ENCODE measurements around the gene TMPRSS6. TPM values are rescaled to one million over a fixed set of nuclear protein-coding genes. Genes with fewer than 3 reads are reported as not detected.
"Not testable (repeated sequence)": the region's sequence is repeated elsewhere in the genome, so short reads cannot be mapped to it uniquely, and the experiment has no call there.

The TMPRSS6 gene
- total and polyA plus RNA-seq, 9 donors = 0.04 to 2.4 (median 0.33) TPM; not detected in 6

GRCh38 chr22:37072673-37073072, 36.8 kb downstream of the TMPRSS6 start:
- Histone ChIP-seq H3K27ac (no peak overlapping the region), H3K36me3 (no peaks in the 10 kb centered on the region), H3K9me3 (no peaks in the 10 kb centered on the region), H3K4me3 (no peak overlapping the region), H3K27me3 (no peaks in the 10 kb centered on the region), H3K4me1 (ENCODE audit: insufficient read depth) (no peaks in the 10 kb centered on the region)
- DNase-seq = no peak
- intact Hi-C loops (cut with DNase I) = no loop called here
- 88 to 95% (median 94%) methylated on average over 8 of the region's 8 CpGs for WGBS, 3 donors
- TF ChIP-seq EP300 (IDR thresholded peaks at IDR 0.05) (no peak), CTCF (IDR thresholded peaks at IDR 0.05) (no peak), POLR2A (IDR thresholded peaks at IDR 0.05) (no peak)

- H3K9me3 ChIP-seq; intact Hi-C loops (cut with DNase I); H3K4me1 ChIP-seq (ENCODE audit: insufficient read depth); H3K27me3 ChIP-seq; H3K27ac ChIP-seq; DNase-seq; H3K36me3 ChIP-seq; H3K4me3 ChIP-seq: not testable (repeated sequence)
- WGBS, 3 donors = 89 to 96% (median 95%) methylated on average over 5 of the region's 5 CpGs
Measured at GRCh38 chr22:37071850-37072592, 37.5 kb downstream of the TMPRSS6 start.

GRCh38 chr22:37070744-37071143, 38.8 kb downstream of the TMPRSS6 start:
- Histone ChIP-seq H3K36me3 (no peaks in the 10 kb centered on the region), H3K9me3 (no peaks in the 10 kb centered on the region), H3K27ac (no peak overlapping the region), H3K4me3 (no peak overlapping the region), H3K27me3 (no peaks in the 10 kb centered on the region), H3K4me1 (ENCODE audit: insufficient read depth) (no peaks in the 10 kb centered on the region)
- intact Hi-C loops (cut with DNase I) = no loop called here
- no peak for TF ChIP-seq EP300 (IDR thresholded peaks at IDR 0.05)
- no peak for TF ChIP-seq CTCF (IDR thresholded peaks at IDR 0.05)
- TF ChIP-seq POLR2A (IDR thresholded peaks at IDR 0.05) = no peak
- 31 to 36% (median 36%) methylated on average over 9 of the region's 9 CpGs for WGBS, 3 donors
- no peak for DNase-seq

- Histone ChIP-seq H3K36me3 (no peaks in the 10 kb centered on the region), H3K4me3 (no peak overlapping the region), H3K27ac (no peak overlapping the region), H3K9me3 (no peaks in the 10 kb centered on the region), H3K4me1 (ENCODE audit: insufficient read depth) (no peaks in the 10 kb centered on the region), H3K27me3 (no peaks in the 10 kb centered on the region)
- 36 to 52% (median 43%) methylated on average over 8 of the region's 8 CpGs for WGBS, 3 donors
- DNase-seq = no peak
- intact Hi-C loops (cut with DNase I) = no loop called here
- TF ChIP-seq EP300 (IDR thresholded peaks at IDR 0.05) (no peak), POLR2A (IDR thresholded peaks at IDR 0.05) (no peak), CTCF (IDR thresholded peaks at IDR 0.05) (no peak)
Measured at GRCh38 chr22:37070334-37070733, 39.2 kb downstream of the TMPRSS6 start.

GRCh38 chr22:37069719-37070118, 39.8 kb downstream of the TMPRSS6 start:
- WGBS, 3 donors = 59 to 63% (median 60%) methylated on average over 9 of the region's 9 CpGs
- intact Hi-C loops (cut with DNase I) = no loop called here
- H3K27me3 ChIP-seq = no peaks in the 10 kb centered on the region

More at GRCh38 chr22:37069719-37070118, 39.8 kb downstream of the TMPRSS6 start:
- no peak for TF ChIP-seq EP300 (IDR thresholded peaks at IDR 0.05)
- TF ChIP-seq CTCF (IDR thresholded peaks at IDR 0.05) = no peak
- TF ChIP-seq POLR2A (IDR thresholded peaks at IDR 0.05) = no peak
- no peaks in the 10 kb centered on the region for H3K4me1 ChIP-seq (ENCODE audit: insufficient read depth)
- DNase-seq = no peak
- H3K4me3 ChIP-seq = no peak overlapping the region
- no peaks in the 10 kb centered on the region for H3K9me3 ChIP-seq
- H3K36me3 ChIP-seq = no peaks in the 10 kb centered on the region
- no peak overlapping the region for H3K27ac ChIP-seq
